SIG-M5 (cell line): ENCODE measurements around the gene ARHGAP8.

Experiments used
- DNase-seq: peaks from one replicate; lab custom pipeline; 2025; lab: John Stamatoyannopoulos, UW

Gene ARHGAP8

GRCh38 chr22:44802956-44803355 is 50.6 kb downstream of the ARHGAP8 start:
- DNase-seq: no peak

DNA sequence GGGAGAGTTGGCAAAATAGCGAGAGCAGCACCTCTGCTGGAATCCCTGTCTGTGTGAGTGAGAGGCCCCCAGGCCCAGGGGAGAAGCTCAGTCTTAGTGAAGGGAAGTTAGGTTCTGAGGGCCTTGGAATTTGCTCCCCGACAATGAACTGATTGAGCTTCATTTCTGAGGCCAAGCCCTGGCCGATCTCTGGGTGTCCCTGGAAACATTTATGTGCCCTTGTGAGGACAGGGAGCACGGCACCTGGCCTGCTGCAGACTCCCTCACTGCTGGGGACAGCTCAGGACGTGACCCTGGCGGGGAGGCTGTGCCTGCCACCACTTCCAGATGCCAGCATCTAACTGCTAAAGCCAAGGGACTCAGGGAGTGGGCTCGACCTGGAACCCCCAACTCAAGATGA is 52.0 kb downstream of the ARHGAP8 start:
- DNase-seq: no peak

GRCh38 chr22:44805711-44806110 is 53.3 kb downstream of the ARHGAP8 start:
- DNase-seq: no peak

- no peak for DNase-seq
These were observed 54.9 kb downstream of the ARHGAP8 start for GRCh38 chr22:44807232-44807631.

- no peak for DNase-seq
These were observed 55.7 kb downstream of the ARHGAP8 start for GRCh38 chr22:44807915-44808690.

DNA sequence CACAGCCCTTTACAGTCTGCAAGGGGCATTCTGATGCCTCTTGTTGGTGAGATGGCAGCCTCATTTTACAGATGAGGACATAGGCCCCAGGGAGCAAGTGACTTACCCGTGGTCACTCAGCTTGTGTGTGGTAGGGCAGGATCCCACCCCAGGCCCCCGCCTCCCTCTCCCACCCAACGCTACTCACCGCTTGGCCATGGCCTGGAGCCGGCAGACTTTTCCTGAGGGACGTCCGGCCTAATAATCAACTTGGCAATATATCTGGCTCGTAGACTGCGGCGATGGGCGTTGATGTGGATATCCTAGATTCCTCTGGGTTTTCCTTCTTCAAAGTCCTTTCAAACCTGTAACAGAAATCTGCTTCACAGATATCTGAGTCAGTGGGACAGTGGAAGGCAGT is 57.1 kb downstream of the ARHGAP8 start:
- DNase-seq: no peak

DNA sequence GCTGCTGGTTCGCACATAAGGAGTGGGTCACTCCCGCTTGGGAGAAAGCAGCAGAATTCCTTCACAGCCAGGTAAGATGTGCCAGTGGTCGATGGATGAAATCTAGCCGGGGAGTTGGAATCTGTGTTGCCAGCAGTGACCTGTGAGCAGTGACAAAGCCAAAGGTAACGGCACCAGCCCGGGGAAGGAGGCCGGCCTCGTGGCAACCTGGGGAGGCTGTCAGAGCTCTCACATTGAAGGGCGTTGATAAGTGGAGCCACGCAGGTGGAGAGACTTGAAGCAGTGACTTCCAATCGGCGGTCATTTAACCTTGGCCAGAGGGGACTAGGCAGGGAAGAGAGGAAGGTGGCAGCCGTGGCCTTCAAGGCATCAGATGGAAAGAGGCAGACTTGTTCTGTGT is 58.8 kb downstream of the ARHGAP8 start:
- no peak for DNase-seq

DNA sequence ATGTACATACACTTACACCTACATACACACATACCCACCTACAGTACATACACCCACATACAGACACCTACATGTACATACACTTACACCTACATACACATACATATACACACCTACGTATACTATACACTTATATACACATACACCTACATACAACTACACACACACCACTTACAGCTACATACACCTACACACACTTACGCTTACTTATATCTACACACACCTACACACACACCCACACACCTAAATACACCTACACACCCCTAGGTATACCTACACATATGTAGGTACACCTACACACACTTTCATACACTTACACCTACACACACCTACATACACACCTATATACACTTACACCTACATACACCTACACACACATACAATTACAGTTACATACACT is 61.0 kb downstream of the ARHGAP8 start:
- no peak for DNase-seq

GRCh38 chr22:44814266-44815098 is 62.1 kb downstream of the ARHGAP8 start:
- DNase-seq: no peak

DNA sequence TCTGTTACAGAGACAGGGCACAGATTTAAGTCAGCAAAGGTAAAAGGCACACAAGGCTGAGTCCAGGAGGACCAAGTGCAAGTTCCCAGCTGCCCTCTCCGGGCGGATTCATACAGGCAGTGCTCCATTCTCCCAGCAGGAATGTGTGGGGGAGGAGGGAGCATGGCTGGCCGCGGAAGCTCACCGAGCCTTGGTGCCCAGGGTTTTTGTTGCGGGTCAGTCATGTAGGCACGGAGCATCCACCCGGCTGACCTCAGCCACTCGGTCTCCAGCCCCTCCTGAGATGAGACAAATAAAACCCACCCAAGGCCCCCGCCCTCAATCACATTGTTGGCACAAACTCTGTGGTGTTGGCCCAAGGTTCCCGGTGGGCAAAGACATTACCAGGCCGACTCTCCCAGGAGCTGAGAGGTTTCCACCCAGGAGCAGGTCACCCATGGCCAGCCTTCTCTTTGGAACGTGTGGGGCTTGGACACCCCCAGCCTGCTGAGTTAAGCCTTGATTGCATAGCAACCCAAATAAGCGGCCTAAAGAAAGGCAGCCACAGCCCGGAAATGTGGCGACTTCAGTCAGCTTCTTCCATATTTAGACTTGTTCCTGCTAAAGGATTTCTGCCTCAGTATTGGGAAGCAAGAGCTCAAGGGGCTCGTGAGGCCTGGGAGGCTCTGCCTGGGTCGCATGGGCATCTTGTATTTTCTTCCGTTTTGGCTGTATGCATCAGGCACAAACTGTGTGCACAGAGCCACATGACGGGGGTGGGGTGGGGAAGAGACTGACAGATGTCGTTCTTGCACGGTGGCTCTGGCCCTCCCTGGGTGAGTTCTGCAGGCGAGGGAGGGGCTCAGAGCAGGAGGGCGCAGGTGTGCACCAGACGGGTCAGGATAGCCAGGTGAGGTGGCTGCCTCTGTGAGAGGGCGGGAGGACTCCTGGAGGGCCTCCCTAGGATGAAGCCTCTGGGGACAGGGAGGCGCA is 63.0 kb downstream of the ARHGAP8 start:
- DNase-seq: no peak

DNA sequence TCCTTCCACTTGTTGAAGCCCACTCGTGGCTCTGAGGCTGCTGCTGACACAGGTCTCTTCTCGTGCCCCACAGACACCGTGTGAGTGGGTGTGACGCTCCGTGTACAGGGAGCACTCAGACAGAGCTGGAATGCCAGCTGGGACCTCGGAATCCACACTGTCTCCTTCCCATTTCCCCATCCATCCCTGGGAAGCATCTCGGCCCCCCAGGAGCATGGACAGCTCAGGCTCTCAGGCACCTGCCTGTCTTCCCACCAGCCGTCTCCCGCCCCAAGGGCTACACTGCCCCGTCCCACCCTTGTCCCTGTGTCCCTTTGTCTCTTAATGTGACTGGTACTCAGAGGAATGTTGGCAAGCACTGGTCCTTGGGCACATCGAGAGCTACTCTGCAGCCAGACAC is 63.8 kb downstream of the ARHGAP8 start:
- DNase-seq: no peak

DNA sequence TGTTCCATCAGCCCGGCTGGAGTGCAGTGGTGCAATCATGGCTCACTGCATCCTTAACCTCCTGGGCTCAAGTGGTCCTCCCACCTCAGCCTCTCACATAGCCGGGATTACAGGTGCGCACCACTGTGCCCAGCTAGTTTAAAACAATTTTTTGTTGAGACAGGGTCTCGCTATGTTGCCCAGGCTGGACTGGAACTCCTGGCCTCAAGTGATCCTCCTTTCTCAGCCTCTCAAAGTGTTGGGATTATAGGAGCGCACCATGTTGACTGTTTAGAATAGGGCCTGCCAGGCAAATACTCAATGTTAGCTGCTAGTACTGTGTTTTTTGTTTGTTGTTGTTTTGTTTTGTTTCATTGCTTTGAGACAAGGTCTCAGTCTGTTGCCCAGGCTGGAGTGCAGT is 66.4 kb downstream of the ARHGAP8 start:
- DNase-seq: no peak

- DNase-seq: no peak
These were observed 67.7 kb downstream of the ARHGAP8 start for GRCh38 chr22:44819966-44820631.

DNA sequence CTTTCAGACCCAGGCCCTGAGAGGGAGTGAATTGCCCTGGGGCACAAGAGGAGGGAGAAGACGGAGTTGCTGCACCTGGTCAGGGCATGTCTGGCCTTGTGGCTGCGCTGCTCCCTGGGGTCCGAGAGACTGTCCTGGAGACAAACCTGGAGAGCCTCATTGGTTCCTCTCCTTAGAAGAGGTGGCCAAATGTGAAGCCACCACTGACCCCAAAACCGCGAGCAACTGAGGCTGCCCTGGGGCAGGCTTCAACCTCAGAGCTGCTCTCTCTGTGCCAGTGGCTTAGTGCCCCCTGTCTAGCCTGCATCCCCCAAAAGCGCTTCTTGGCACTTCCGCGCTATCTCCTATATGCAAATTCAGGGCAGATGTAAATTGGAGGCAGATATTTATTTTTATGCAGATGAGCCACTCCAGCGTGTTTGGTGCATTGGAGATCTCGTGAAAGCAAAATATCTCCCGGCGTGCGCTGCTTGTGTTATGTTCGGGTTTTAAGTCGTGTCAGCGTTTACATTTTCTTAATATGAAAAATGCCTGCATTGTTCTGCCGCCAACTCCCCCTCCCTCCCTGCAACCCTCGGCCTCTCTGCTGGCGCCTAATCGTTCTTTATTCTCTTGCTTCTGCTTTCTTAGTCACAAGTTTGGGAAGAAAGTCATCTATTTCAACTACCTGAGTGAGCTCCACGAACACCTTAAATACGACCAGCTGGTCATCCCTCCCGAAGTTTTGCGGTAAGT is 69.5 kb downstream of the ARHGAP8 start:
- no peak for DNase-seq

DNA sequence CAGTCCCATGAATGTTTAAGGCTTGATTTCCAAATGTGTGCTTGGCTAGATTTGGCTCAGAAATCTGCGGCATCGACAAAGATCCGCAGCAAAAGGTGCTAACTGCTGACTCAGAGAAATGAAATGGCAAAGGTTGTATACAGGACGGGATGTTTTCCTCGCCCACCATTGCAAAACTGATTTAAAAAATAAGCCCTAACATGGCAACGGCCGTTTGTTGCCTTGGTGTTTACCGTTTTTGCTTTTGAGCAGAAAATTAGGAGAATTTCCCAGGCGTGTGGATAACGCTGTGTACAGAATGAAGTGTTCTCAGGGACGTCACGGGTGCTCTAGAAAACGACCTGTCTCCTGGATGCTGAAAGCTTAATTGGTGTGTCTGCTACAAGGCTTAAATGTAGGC is 70.2 kb downstream of the ARHGAP8 start:
- DNase-seq: no peak

DNA sequence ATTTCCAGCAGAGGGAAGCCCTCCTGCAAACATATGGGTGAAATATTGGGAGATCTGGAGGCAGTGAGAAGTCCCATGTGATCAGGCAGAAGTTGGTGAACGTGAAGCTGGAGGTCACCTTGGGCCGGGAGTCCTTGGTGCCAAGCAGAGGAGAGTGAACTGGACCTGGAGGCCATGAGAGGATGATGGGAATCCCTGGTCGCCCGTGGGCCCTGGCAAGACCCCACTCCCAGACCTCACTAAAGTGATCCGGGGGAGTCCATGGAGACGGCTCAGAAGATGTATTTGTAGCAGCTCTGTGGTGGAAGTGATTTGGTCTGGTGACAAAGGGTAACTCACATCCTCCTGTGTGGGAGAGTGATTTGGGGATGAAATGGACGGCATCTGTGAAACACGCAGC is 71.0 kb downstream of the ARHGAP8 start:
- DNase-seq: no peak

- no peak for DNase-seq
These were observed 71.4 kb downstream of the ARHGAP8 start for GRCh38 chr22:44823806-44824205.

DNA sequence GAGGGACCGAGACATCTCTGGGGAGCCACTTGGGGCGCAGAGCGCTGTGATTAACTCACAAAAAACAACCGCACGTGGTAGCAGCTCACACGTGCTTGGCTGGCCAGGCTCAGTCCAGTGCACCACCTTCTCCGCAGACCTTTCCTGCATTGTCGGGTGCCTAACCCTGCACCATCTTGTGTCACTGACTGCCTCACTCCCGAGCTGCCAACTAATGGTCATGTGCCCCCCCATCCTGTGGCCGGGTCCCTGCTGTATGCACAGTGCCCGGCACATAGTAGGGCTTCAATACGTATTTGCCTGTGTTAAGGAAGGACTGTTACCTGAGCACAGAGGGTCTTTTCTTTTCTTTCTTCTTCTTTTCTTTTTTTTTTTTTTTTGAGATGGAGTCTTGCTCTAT is 71.9 kb downstream of the ARHGAP8 start:
- DNase-seq: no peak

- DNase-seq: no peak
These were observed 73.2 kb downstream of the ARHGAP8 start for GRCh38 chr22:44825310-44826150.

- no peak for DNase-seq
These were observed 75.4 kb downstream of the ARHGAP8 start for GRCh38 chr22:44827666-44828190.
